Measurements from ENCODE around the gene NTHL1.

NTHL1 gene

DNA sequence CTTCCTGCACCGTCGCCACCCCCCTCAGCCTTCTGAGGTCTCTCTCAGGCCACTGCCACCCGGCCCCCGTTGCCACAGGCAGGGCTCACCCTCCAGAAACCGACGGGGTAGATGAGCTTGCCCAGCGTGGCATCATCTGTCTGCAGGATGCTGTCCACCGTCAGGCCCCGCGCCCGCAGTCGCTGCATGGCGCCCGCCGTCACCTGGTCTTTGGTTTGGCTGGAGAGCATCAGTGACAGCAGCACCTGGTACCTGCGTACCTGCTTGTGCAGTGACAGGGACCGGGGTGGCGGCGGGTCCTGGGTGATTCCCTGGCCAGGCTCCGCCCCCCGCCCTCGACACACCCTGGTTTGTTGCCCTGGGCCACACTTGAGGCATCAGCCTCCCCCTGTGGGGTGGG is 3.1 kb downstream of the NTHL1 start:
- H3K9me3 Mint-ChIP-seq, result no peaks in the 10 kb centered on the region
- H3K4me3 Mint-ChIP-seq, result no peak overlapping the region
- no peaks in the 10 kb centered on the region for H3K36me3 Mint-ChIP-seq (ENCODE audit: low read depth)
- no peak overlapping the region for H3K27ac Mint-ChIP-seq
- peaks cover 14% of the 10 kb centered on the region for H3K4me1 Mint-ChIP-seq (ENCODE audit: low read depth)
- H3K27me3 Mint-ChIP-seq (ENCODE audit: low read depth), result no peaks in the 10 kb centered on the region

DNA sequence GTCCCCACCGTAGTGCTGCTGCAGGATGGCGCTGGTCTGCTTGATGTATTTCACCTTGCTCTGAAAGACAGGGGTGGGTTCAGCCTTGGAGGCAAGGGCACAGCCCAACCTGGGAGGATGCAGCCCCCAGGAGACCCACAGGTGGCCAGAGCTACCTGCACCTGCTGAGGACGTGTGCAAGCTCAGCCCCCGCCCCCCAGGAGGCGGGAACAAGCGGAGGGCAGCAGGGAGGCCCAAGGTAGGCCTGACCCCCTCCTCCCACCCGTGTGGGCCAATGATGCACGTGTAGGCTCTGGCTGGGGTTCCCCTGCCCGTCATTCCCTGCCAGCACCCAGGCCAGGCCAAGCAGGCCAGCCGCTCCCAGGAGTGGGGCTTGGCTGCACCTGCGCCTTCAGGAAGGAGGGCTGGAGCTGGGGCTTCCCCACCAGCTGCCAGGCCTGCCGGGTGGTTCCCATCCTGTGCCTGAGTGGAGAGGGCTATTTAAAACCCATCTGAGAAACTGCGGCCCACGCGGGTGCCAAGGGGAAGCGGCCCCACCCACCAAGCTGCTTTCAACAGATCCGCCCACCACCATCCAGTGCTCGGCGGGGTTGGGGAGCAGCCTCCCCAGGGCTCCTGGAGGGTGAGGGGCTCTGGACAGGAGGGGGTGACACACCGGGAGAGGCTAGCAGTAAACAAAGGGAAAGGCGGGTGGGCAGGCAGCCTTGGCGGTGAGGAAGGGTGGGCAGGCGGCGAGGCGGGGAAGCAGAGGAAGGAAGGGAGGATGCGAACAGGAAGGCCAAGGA is 3.8 kb downstream of the NTHL1 start:
- H3K4me1 Mint-ChIP-seq (ENCODE audit: low read depth), result peaks cover 13% of the 10 kb centered on the region
- no peaks in the 10 kb centered on the region for H3K27me3 Mint-ChIP-seq (ENCODE audit: low read depth)
- no peak overlapping the region for H3K4me3 Mint-ChIP-seq

DNA sequence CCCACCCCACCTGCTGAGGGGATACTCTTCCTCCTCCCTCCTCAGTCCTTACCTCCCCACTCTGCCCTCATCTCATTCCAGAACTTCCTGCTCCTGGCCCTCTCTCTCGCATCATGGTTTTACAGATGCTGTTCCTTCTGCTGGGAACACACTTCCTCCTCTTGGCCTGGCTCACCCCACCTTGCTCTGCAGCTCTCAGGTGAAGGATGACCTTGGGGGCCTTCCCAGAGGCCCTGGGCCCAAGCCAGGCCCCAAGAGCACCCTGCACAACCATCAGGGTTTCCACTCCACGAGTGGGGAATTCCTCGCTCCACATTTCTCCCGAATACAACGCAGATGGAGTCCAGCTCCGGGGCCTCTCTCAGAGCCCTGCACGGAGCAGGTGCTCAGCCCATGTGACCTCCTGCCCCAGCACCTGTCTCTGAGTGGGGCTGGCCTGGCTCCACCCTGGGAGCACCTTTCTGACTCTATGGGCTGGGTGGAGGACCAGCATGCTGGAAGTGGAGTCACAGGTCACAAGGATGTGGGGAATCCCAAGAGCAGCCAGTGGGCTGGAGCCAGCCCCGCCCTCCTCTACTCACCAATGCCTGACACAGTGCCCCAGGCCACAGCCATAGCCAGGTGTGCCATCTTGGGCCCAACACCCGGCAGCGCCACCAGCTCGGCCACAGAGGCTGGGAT is 4.5 kb downstream of the NTHL1 start:
- Mint-ChIP-seq H3K27me3 (ENCODE audit: low read depth) (no peaks in the 10 kb centered on the region), H3K4me1 (ENCODE audit: low read depth) (peaks cover 7% of the 10 kb centered on the region), H3K36me3 (ENCODE audit: low read depth) (no peaks in the 10 kb centered on the region), H3K4me3 (no peak overlapping the region), H3K27ac (no peak overlapping the region), H3K9me3 (no peaks in the 10 kb centered on the region)

More for the DNA sequence above, 3.8 kb downstream of the NTHL1 start:
- no peaks in the 10 kb centered on the region for H3K9me3 Mint-ChIP-seq
- no peaks in the 10 kb centered on the region for H3K36me3 Mint-ChIP-seq (ENCODE audit: low read depth)
- H3K27ac Mint-ChIP-seq, result no peak overlapping the region

DNA sequence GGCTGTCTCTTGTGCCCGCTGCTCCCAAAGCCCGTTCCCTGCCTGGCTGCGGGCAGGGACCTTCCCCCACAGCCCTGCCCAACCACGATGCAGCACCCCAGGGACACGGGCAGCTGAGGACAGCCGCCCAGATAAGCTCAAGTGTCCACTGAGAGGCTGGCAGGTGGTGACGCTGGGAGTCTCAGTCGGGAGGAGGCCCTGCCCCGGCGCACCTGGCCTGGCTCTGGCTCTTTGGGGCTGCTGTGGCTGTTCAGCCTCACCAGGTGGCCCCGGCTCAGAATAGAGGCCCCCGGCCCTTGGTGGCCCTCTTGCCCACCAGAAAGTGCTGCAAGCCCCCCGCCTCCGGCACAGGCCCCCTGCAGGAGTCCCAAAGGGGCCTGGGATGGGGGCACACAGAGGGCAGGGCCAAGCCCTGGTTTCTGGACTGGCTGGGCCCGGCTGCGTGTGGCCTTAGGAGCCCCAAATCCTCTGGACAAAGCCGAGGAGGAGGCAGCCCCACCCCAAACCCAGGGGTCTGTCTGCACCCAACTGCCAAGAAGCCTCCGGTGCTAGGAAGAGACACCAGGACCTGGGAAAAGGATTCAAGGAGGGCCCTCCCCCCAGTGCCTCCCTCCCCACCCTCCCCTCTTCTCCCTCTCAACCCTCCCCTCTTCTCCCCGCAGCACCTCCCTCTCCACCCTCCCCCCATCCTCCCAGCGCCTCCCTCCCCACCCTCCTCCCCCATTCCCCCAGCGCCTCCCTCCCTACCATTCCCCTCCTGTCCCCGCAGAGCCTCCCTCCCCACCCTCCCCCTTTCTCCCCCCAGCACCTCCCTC is 5.3 kb downstream of the NTHL1 start:
- no peaks in the 10 kb centered on the region for H3K36me3 Mint-ChIP-seq (ENCODE audit: low read depth)
- H3K27ac Mint-ChIP-seq, result no peak overlapping the region
- no peaks in the 10 kb centered on the region for H3K27me3 Mint-ChIP-seq (ENCODE audit: low read depth)
- no peaks in the 10 kb centered on the region for H3K9me3 Mint-ChIP-seq
- H3K4me1 Mint-ChIP-seq (ENCODE audit: low read depth), result peaks cover 7% of the 10 kb centered on the region
- H3K4me3 Mint-ChIP-seq, result no peak overlapping the region

DNA sequence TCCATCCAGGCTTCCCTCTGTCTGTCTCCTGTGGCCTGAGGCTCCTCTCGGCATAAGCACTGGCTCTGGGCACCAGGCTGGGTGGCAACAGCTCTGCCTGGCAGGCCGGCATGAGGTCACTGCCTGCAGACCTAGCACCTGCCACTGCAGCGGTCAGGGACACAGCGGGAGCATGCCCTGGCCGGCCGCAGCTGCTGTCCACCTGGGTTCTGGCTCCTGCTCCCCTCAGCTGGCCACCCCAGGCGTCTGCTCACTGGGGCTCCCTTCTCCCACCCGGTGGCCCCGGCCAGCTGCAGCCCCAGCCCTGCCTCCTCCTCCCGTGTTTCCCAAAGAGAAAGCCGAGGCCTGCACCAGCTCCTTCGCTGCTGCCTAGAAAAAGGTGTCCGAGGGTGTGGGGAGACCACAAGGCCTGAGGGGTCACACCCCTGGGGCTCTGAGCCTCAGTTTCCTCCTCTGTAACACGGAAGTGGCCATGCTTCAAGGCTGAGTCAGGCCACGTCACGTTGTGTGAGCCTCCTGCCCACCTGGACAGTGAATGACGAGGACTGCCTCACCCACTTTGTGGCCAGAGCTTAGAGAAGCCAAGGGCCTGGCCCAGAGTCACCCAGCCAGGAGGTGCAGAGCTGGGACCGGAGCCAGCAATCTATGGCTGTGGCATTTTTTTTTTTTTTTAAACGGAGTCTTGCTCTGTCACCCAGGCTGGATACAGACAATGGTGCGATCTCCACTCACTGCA is 6.7 kb downstream of the NTHL1 start:
- no peak overlapping the region for H3K4me3 Mint-ChIP-seq
- H3K27ac Mint-ChIP-seq, result no peak overlapping the region
- no peaks in the 10 kb centered on the region for H3K9me3 Mint-ChIP-seq
- no peaks in the 10 kb centered on the region for H3K36me3 Mint-ChIP-seq (ENCODE audit: low read depth)
- H3K27me3 Mint-ChIP-seq (ENCODE audit: low read depth), result no peaks in the 10 kb centered on the region
- no peaks in the 10 kb centered on the region for H3K4me1 Mint-ChIP-seq (ENCODE audit: low read depth)

DNA sequence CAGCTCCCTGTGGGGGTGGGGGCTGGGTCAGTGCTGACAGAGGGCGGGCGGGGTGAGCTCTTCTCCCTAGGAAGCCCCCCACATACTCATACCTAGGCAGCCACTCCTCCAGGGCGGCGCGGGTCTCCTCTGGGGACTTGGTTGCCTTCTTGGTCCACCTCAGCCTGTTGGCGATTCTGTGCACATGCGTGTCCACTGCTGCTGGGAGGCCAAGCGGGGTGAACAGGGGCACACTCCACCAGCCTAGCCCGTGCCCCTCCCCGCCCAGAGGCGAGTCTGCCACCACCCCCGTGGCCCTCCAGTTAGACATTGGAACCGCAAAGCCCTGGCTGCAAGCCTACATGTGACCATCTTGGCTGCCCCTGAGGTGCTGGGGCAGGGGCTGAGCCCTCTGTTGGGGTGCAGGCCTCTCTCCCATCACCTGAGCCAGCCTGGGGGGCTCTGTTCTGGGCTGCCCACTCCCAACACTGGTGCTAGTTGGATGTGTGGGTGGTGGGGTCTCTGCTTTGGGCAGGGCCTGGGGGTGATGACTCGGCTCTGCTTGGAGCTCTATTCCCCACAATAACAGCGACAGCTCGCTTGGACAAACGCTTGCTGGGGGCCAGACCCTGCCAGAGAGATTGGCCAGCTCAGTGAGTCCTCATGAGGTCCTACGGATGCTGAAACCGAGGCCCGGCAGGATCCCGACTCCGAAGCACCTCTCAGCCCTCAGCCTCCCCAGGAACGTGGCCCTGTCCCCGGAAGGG is 7.4 kb downstream of the NTHL1 start:
- no peaks in the 10 kb centered on the region for H3K9me3 Mint-ChIP-seq
- no peaks in the 10 kb centered on the region for H3K4me1 Mint-ChIP-seq (ENCODE audit: low read depth)
- H3K4me3 Mint-ChIP-seq, result no peak overlapping the region

DNA sequence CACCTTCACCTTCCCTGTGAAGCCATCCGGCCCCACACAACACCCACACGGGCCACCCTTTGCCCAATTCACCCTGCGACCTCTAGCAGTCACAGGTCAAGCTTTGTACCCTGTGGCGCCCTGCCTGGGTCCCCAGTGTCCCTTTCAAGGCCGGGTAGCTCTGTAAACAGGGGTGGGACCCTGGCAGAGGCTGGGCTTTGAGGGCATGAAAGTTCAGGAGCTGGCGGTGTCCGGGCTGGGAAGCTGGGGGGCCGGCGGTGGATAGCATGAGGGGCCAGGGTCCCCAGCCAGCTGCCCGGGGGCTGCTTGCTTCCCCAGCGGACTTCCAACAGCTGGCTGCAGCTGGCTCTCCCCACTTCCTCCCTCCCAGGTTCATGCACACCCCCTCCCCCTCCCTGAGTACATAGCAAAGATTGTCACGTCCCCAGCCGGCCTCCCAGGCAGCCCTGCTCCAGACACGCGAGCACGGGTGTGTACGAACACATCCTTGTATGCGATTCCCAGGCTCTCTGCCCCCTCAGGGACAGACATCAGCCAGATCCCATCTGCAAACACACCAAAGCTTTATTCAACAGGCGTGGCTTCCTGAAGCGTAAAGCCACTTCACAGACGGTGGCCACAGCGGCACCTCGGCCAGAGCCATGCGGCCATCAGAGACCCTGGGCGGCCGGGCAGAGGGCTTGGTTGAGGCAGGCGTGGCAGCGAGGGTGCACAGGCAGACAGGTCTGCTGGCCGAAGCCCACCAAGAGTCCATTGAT is 8.2 kb downstream of the NTHL1 start:
- H3K9me3 Mint-ChIP-seq, result no peaks in the 10 kb centered on the region
- H3K4me1 Mint-ChIP-seq (ENCODE audit: low read depth), result no peaks in the 10 kb centered on the region
- no peaks in the 10 kb centered on the region for H3K36me3 Mint-ChIP-seq (ENCODE audit: low read depth)
- no peak overlapping the region for H3K27ac Mint-ChIP-seq
- no peaks in the 10 kb centered on the region for H3K27me3 Mint-ChIP-seq (ENCODE audit: low read depth)
- H3K4me3 Mint-ChIP-seq, result no peak overlapping the region

More for the DNA sequence above, 7.4 kb downstream of the NTHL1 start:
- Mint-ChIP-seq H3K27ac (no peak overlapping the region), H3K36me3 (ENCODE audit: low read depth) (no peaks in the 10 kb centered on the region), H3K27me3 (ENCODE audit: low read depth) (no peaks in the 10 kb centered on the region)

DNA sequence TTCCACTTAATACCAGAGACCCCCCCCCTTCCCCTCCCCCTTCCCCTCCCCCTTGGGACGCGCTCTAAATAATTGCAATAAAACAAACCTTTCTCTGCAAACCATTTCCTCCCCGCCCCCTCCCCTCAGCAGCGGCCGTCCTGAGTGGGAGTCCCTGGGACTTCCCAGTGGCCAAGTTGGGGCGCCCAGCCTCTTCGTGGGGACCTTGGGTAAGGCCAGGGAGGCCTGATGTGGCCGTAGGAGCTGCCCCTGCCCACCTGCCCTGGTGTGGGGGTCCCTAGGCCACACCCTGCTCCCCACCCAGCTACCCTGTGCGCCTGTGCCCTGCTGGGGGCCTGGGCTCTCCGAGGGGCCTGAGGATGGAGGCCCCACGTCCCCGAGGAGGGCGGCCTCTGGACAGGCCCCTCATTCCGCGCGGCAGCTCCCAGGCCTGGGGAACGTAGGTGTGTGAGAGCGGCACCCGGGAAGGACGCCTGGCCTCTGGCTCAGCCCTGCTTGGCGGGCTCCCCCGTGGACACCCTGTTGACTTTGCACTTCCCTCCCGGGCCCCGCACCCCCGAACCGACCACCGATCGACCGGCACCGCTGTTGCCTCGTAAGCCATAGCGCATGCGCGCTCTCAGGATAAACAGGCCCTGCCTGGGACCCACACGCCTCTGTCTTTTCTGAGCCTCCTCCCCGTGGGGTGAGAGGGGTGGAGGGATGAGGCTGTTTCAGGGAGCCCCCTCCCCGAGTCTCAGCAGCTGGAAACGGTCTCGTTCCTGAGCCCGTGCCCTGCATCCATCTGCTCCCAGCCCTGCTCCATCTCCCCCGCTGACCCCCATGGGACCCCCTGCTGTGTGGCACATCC is 9.0 kb downstream of the NTHL1 start:
- H3K4me1 Mint-ChIP-seq (ENCODE audit: low read depth), result no peaks in the 10 kb centered on the region
- no peaks in the 10 kb centered on the region for H3K27me3 Mint-ChIP-seq (ENCODE audit: low read depth)
- no peak overlapping the region for H3K4me3 Mint-ChIP-seq
- H3K9me3 Mint-ChIP-seq, result no peaks in the 10 kb centered on the region
- H3K36me3 Mint-ChIP-seq (ENCODE audit: low read depth), result no peaks in the 10 kb centered on the region
- H3K27ac Mint-ChIP-seq, result no peak overlapping the region

DNA sequence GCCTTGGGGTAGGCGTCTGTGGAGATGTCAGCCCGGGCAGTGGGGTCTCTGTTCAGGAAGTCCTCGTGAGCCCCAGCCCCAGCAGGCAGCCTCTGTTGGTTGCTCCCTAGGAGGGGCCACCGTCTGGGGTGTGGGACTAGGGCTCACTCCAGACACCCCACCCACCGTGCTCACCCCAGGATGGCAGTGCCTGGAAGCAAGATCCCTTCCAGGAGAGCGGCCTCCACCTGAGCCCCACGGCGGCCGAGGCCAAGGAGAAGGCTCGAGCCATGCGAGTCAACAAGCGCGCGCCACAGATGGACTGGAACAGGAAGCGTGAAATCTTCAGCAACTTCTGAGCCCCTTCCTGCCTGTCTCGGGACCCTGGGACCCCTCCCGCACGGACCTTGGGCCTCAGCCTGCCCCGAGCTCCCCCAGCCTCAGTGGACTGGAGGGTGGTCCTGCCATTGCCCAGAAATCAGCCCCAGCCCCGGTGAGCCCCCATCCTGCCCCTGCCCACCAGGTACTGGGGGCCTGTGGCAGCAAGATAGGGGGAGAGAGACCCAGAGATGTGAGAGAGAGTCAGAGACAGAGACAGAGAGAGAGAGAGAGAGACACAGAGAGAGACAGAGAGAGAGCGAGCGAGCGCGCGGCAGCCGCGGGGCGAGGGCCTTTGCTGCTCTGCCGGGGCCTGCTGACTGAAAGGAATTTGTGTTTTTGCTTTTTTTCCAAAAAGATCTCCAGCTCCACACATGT is 9.8 kb downstream of the NTHL1 start:
- Mint-ChIP-seq H3K36me3 (ENCODE audit: low read depth) (no peaks in the 10 kb centered on the region), H3K4me3 (no peak overlapping the region), H3K9me3 (no peaks in the 10 kb centered on the region), H3K27me3 (ENCODE audit: low read depth) (no peaks in the 10 kb centered on the region), H3K27ac (no peak overlapping the region), H3K4me1 (ENCODE audit: low read depth) (no peaks in the 10 kb centered on the region)

DNA sequence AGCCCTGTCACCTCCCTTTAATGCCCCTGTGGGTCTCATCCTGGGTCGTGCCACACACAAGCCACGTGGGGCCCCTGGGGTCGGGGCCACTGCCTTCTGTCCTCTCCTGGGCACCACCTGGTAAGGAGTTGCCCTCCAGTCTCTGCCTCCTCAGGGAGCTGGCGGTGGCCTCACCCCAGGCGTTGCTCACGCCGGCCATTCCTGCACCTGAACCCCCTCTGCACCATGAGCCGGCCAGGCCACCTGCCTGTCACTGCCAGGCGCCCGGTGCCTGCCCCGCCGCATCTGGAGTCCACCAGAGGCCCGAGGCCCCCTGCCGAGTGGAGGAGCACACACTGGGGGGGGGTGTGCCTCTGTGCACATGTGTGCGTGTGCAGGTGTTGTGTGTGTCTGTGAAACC is 10.5 kb downstream of the NTHL1 start:
- no peaks in the 10 kb centered on the region for H3K9me3 Mint-ChIP-seq
- H3K27ac Mint-ChIP-seq, result no peak overlapping the region
- no peak overlapping the region for H3K4me3 Mint-ChIP-seq
- H3K4me1 Mint-ChIP-seq (ENCODE audit: low read depth), result no peaks in the 10 kb centered on the region
- no peaks in the 10 kb centered on the region for H3K36me3 Mint-ChIP-seq (ENCODE audit: low read depth)
- H3K27me3 Mint-ChIP-seq (ENCODE audit: low read depth), result peaks cover 5% of the 10 kb centered on the region

DNA sequence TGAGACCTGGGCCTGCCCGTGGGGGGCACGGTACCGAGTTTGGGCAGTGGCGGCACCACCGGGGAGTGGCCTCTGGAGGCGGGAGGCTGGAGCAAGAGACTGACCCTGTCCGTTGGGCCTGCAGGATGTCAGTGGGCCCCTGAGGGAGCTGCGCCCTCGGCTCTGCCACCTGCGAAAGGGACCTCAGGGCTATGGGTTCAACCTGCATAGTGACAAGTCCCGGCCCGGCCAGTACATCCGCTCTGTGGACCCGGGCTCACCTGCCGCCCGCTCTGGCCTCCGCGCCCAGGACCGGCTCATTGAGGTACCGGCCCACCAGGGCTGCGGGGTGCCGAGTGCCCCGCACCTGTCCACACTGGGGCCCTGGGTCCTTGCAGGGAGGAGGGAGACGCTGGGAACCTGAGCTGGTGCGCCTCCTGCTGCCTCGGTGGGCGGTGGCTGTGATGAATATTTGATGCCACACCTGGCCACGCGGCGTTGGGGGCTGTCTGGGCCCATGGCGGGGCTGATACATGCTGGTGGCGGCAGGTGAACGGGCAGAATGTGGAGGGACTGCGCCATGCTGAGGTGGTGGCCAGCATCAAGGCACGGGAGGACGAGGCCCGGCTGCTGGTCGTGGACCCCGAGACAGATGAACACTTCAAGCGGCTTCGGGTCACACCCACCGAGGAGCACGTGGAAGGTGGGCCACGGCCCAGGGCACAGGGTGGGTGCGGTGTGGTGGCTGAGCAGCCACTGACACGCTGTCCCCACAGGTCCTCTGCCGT is 11.3 kb downstream of the NTHL1 start:
- no peaks in the 10 kb centered on the region for H3K4me1 Mint-ChIP-seq (ENCODE audit: low read depth)
- H3K27ac Mint-ChIP-seq, result no peak overlapping the region
- no peaks in the 10 kb centered on the region for H3K36me3 Mint-ChIP-seq (ENCODE audit: low read depth)
- no peak overlapping the region for H3K4me3 Mint-ChIP-seq
- H3K9me3 Mint-ChIP-seq, result no peaks in the 10 kb centered on the region
- H3K27me3 Mint-ChIP-seq (ENCODE audit: low read depth), result peaks cover 5% of the 10 kb centered on the region

Measured in T-helper 1 cell treated with Interleukin-12 subunit alpha and Interleukin-12 subunit beta and Interleukin-4 antibody, amounts not matched to agents 30 μg/mL and 1 μg/mL, for 36 hours (primary cell).